GM19452 (cell line): ENCODE measurements around the gene TRIM33.
"Not testable (repeated sequence)": the region's sequence is repeated elsewhere in the genome, so short reads cannot be mapped to it uniquely, and the experiment has no call there.

Experiments used
- ATAC-seq: cut with Tn5 transposase; IDR thresholded peaks from one replicate; pipeline ENCODE4 v1.9.1; 2021; ENCODE audit not compliant: unreplicated experiment

Gene TRIM33

DNA sequence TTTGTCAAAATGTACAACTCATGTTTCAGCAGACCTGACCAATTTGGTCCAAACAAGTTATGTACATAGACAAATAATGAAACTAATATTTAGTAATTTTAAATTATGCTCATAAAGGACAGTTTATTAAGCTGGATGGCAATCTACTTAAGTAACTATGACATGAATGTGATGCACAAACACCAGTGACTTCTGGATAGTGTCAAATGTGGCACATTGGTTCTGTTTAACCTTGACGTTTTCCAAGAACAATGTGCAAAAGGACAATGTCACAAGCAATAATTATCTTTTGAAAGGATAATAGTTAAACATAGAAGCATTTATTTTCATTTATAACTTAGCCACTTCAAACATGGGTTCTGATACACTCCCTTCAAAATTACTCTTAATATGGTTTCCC, 80.0 kb downstream of the TRIM33 start:
- ATAC-seq: no peak

DNA sequence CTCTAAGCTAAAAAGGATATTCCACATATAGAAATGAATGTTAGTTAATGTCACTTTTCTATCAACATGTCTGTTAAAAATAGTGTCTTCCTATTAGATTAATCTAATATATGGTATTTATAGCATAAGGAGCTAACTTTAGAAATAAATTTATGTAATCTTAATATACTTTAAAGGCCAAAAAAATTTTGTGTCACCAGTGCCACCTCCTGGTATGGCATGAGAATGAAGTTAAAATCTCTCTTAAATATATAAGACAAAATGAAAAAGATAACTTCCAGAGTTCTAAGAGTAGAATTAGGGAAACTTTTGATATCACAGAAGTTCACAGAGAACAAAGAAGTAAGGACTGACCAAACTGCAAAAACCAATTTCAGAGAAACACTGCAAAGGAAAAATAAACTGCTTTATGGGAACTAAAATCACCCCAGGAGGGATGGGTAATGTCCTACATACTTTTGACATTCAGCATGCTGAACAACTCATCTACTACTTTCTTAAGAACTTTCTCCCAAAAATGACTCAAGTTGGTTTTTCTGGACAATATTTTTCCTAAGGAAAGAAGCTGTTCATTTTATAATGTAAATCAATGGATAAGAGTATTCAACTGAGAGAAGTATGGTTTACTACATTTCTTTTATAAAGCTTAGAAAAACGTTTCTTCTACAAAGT, 82.8 kb downstream of the TRIM33 start:
- no peak for ATAC-seq

DNA sequence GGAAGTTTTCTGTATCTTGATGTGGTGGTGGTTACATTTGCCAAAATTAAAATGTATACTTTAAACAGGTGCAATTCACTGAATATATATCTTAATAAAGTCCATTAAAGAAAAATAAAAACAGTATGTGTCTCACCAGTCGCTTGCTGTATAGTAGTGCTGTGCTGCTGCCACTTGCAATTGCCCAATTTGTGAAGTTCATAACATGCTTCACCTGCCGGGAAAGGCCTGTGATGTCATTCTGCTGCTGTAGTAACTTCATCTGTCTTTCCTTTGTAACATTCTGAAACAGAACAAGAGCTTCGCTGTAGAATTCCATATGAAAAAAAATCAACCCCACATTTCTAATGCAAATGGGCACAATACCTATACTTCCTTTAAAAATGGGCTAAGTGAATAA, 83.4 kb downstream of the TRIM33 start:
- ATAC-seq: no peak

DNA sequence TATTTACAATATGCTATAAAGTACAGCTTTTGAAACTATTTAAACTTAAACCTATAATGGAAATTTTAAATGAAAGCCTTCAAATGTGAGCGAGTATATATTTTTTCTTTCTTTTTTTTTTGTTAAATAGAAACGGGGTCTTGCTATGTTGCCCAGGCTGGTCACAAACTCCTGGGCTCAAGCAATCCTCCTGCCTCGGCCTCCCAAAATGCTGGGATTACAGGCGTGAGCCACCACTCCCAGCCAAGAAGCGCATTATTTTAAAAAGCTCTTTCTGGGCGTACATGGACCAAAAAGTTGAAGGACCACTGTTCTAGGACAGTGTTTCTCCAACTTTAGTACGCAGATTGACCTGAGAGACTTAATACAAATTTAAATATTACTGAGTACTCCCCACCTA, 87.5 kb downstream of the TRIM33 start:
- no peak for ATAC-seq

DNA sequence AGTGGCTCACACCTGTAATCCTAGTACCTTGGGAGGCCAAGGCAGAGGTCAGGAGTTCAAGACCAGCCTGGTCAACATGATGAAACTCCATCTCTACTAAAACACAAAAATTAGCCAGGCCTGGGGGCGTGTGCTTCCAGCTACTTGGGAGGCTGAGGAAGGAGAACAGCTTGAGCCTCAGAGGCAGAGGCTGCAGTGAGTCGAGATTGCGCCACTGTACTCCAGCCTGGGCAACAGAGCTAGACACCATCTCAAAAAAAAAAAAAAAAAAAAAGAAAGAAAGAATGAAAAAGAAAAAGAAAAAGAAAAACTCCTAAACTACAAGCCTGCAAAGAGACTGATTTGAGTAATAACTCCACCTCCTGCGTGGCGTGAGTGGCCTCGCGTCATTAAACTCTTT, 92.1 kb downstream of the TRIM33 start:
- not testable (repeated sequence) for ATAC-seq

DNA sequence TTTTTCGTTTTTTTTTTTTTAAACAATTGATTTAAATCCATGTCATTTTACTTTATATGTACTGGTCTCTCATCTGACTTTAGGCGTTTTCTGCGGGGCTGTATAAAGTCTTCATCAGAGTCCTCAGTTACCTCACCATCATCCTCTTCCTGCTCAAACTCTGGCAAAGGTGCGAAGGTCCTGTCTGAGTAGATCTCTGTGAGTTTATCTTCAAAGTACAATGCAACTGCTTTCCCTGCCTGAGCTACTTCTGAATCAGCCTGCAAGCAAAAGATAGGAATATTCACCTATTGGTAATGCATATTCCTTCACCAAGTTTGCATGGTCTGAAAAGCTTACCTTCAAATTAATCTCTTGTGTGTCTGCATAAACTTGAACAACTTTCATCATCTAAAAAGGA, 113.4 kb downstream of the TRIM33 start:
- no peak for ATAC-seq

DNA sequence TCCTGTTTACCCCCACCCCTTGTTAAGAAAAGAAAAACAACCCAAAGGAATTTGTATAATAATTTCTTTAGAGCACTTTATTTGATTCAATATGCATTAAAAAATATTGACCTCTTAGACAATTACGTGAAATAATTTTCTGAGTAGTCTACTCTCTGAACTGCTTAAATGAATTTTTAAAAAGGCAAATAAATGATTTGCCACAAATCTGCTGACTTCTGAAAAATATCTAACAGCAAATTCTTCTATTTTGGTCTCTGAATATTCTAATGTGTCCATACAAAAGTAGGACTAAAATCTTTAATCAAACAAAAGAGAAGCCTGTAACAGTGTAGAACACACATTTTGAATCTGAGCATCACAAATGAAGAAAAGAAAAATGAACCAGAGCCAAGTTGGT, 115.1 kb downstream of the TRIM33 start:
- ATAC-seq: no peak

DNA sequence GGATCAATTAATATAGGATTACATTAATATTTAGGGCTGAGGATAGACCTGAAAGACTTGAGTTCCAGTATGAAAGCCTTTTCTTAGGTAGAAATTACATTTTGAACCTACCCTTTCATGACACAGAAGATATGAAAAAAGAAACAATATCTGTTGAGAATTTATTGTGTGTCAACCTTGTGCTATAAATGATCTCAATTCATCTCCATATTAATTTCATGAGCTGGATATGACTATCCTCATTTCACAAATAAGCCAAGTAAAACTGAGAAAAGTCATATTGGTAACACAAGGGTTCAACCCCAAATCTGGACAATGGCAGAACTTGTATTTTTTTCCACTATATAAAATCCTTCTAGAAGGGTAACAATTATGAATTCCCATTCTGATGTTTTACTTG, 120.0 kb downstream of the TRIM33 start:
- no peak for ATAC-seq

DNA sequence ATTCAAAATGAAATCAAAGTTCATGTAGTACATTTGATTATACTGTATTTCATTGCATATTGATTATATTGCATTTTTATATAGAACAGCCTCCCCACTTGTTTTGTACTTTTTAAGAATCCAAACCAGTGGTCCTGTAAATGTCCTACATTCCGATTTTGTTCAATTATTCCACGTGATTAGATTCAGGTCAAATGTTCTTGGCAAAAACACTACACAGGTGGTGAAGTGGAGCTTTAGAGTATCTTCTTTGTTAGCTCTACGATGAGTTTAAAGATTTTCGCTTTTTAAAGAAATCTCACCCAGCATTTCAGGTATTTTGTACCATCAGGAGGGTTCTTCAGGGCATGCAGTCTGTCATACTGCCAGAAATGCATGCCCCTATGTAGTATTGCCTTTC, 120.6 kb downstream of the TRIM33 start:
- no peak for ATAC-seq

DNA sequence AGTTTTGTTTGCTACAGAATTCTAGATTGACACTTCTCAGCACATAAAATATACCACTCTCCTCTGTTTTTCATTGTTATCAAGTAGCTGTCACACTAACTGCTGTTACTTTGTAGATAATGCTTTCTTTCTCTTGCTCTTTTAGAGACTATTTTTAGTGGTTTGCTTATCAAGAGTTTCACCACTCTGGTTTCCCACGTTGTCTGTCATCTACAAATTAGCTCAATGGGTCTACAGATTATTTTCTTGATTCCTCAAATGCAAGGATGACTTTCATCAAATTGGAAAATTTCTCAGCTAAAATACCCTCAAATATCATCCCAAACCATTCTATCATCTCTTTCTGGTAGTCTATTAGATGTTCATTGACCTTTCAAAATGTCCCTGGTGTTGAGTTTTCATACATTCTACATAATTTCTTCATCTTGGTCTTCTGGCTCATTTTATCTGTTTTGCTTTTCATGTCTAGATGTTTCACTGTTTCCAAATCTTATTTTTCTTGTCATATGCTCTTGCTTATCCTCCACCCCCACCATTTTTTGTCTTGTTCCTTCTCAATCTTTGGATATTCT, 122.5 kb downstream of the TRIM33 start:
- no peak for ATAC-seq

DNA sequence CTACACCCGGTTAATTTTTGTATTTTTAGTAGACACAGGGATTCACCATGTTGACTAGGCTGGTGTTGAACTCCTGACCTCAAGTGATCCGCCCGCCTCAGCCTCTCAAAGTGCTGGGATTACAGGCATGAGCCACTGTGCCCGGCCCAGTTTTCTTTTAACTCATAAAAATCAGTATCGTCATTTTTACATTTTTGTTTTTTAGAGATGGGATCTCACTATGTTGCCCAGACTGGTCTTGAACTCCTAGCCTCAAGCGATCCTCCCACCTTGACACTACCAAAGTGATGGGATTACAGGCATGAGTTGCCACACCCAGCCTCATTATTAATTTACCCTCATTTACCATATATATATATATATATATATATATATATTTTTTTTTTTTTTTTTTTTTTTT, 123.4 kb downstream of the TRIM33 start:
- ATAC-seq: not testable (repeated sequence)

DNA sequence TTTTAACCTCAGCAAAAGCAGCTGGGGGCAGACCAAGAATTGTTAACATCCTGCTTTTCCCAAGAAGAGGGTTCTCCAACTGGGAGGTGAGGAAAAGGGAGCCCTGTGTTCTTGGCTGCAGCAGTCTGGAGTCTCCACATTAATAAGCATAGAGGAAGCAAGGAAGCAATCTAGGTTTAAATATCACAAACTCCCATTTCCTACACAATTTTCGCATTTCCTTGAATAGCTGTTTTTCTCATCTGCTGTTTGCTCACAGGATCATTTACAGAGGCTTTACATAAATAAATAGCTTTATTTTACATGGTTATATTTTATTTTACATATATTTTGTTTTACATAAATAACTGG, 124.0 kb downstream of the TRIM33 start:
- ATAC-seq: no peak

DNA sequence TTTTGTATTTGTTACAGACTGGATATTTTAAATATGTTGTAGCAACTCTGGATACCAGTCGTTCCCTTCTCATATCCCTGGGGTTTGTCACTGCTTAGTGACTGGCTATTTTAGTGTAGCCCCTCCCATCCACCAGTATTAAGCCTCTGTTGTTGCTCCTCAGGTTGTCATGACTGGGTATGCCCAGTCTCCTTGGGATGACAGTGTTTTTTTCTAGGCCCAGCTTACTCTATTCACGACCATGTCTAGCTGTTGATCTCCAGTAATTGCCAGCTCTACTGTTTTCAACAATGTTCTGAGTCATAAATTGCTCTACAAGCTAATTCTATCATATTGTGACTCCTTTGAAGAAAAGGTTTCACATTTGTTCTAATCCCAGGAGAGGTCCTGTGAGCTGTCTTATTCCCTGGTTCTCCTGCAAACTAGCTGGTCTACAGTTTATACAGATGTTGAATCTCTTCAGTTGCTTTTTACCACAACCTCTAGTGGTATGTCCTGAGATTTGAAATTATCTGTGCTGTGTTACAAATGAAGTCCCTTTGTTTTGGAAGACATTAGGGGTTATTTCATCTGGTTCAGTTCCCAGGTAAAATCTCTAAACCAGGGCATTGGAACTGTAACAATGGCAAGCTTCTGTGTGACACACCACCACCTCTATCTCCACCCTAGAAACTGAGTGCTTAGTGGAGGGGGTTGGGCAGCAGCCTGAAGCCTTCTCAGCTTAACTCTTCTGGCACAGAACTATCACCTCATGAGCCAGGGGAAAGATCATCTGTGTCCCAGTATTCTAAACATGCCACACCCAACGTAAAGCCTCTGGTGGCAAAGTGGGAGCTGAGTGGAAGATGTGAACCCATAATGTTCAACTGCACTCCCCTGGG, 124.6 kb downstream of the TRIM33 start:
- no peak for ATAC-seq

DNA sequence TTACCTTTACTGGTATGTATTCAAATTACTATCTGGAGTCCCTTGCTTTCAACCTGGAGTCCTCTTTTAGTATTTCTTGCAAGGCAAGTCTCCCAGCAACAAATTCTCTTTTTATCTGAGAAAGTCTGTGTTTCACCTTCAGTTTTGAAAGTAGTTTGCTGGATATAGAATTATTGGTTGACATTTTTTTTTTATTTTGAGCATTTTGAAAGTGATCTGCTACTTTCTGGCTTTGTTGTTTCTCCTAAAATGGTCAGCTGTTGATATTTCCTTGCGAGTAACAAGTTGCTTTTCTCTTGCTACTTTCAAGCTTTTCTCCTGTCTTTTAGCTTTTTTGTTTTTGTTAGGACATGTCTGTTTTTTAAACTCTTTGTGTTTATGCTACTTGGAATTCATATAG, 126.1 kb downstream of the TRIM33 start:
- ATAC-seq: no peak

DNA sequence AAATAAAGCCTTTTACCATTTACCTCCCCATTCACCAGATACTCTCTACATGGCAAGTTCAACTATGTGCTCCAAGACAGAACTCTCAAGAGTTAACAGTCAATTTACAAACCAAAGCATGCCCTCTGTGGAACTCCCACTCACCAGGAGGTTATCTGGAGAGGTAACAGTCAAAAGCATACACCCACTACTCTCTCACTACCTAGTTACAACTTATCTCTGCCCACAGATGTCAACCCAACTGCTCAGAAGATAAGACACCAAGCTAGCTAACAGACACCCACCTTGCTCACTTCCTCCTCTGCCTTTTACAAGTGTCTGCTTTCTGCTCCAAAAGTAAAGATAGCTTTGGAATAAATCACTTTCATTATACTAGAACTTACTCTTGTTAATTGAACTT, 131.0 kb downstream of the TRIM33 start:
- no peak for ATAC-seq

DNA sequence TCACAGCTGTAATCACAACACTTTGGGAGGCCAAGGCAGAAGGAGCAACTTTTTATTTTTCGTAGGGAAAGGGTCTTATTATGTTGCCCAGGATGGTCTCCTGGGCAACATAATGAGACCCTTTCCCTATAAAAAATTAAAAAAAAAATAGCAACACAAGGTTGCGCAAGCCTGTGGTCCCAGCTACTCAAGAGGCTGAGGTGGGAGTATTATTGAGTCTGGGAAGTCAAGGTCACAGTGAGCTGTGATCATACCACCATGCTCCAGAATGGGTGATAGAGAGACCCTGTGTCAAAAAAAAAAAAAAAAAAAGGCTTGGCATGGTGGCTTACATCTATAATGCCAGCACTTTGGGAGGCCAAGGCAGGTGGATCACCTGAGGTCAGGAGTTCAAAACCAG, 131.6 kb downstream of the TRIM33 start:
- no peak for ATAC-seq

DNA sequence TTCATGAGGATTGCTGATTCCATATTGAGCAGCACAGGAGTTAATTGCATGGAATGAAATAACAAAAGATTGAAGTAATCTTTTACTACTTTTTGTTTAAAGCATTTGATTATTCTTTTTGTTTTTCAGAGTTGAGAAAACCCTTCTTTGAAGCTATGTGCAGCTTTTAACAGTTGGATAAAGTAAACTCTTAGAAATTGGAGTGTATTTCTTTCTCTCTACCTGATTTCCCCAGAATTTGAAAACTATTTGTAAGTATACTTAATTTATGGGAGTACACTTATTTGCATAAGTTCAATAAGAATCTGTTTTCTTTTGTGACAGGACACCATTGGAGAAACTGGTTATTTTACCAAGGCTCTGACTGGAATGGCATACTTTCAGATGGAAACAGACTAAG, 133.6 kb downstream of the TRIM33 start:
- ATAC-seq: no peak

DNA sequence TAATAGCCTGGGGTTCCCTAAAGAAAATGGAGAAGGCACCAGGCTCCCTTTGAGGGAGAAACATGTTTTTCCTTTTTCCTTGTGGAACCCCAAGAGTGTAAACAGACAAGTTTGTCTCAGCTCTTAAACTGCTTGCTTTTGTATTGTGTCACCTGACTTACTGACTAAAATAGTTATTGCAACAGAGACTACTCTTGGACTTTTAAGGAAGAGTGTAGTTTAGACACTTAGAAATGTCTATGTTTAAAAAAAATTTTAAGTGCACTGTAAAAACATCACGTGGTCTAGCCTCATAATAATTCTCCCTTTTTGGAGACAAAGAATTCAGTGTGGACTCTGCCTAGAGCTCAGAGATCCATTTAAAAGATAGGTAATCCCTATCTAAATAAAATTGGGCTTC, 141.1 kb downstream of the TRIM33 start:
- no peak for ATAC-seq

DNA sequence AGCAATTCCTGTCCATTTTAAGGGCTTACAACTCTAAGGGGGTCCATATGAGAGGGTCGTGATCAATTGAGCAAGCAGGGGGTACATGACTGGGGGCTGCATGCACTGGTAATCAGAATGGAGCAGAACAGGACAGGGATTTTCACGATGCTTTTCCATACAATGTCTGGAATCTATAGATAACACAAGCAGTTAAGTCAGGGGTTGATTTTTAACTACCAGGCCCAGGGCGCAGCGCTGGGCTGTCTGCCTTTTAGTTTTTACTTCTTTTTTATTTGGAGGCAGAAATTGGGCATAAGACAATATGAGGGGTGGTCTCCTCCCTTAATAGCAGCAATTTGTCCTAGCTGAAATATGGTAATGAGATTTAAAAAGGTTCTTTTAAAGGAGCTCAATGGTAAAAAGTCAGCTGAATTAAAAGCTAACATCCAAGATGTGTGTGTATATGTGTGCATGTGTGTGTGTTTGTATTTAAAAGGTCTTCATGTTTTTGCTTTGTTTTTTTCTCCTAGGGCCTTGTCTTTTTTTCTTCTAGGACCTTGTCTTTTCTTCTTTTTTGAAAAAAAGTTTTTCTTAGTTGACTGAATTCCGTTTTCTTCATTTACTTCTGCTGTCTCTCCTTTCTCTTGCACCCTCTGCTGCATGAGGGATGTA, 141.6 kb downstream of the TRIM33 start:
- ATAC-seq: not testable (repeated sequence)

DNA sequence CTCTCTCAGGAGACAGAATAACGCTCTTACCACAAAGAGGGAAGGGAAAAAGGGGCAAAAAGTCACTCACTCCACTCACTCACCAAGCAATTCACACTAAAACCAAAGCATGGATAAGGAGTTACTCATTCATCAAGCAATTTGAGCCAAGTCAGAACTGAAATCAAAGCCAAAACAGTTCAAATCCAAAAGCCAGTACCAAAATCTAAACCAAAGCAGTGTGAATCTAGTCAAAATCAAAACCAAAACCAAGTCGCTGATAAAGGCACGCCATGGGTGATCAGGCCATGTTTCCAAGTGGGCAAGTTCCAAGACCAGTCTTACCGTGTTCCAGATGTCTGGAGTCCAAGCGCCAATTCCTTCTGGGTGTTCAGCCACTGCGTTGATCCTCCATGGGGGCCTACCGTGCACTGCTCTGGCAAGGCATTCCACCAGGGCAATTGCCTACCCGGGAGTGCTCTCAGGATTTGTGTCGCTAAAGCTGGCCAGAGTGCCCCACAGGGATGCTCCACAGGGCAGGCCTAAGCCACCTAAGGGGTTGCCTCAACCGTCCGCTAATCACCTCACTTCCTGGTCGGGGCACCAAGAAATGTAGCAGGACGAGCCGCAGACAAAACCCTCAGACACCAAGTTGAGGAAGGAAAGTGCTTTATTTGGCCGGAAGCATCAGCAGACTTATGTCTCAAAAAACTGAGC, 142.3 kb downstream of the TRIM33 start:
- ATAC-seq: no peak

DNA sequence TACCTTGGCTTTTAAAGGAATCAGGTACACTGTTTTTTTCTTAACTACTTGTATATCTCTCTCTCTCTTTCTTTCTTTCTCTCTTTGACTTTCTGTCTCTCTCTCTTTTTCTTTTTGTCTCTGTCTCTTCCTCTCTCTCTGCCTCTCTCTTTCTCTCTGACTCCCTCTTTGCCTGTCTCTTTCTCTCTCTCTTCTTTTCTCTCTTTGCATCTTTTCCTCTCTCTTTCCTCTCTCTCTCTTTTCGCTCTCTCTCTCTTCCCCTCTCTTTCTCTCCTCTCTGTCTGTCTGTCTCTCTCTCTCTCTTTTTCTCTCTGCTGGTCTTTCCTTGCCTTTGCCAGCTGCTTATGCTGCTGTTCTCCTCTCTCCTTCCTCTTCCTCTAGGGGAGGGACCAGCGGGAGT, 143.2 kb downstream of the TRIM33 start:
- ATAC-seq: no peak
